ENCODE results near the gene SYCN. TPM values are rescaled to one million over a fixed set of nuclear protein-coding genes. Genes with fewer than 3 reads are reported as not detected.

SYCN gene
- total and polyA plus RNA-seq, 2 of the 8 experiments (the other 6 are each of a cell fraction or from before 2014, with no cell fraction given) = not detected

DNA sequence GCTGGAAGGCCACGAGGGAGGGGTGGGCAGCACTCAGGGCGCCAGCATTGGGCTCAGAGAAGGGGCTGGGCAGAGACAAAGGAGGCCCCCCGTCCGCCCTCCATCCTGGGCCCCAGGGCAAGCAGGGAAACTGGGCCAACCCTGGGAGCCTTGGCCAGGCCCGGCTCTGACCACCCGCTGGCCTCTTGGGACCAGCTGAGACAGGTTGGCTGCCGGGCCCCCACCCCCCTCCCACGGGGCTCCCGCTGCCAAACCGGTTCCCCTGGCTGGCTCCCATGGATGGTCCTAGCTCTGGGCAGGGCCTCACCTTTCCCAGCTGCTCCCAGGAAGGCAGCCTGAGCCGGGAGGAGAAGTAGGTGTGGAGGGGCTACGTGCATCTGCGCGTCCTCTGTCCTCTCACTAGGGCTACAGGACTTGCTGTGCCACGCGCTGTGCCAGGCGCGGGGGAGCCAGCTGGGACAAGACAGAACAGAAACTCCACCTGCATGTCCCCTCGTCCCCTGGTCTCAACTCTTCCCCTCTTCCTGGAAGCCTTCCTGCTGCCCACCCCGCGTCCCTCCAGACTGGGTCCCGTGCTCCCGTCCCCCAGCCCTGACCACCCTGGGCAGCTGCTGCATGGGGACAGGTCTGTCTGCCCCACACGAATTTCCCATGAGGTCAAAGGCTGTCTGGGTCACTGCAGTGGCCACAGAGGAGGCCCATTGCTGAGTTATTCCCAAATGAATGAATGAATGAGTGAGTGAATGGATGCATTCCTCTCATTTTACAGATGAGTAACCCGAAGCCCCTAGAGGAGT, 36.4 kb downstream of the SYCN start:
- Histone ChIP-seq H3K36me3 (ENCODE audit: control insufficient read depth in 2 of 4, insufficient read depth in 4 of 4, low read length in 3 of 4) (peaks cover 0 to 5% (median 1%) of the 10 kb centered on the region in 4 experiments; a peak in 3 of 8 replicates), H3K4me3 (ENCODE audit: extremely low read depth in 1 of 4, insufficient read depth in 2 of 4, low read depth in 3 of 4, low read length in 4 of 4) (no peak overlapping the region; a peak in 2 of 8 replicates), H2BK120ac (replicated peaks; ENCODE audit: low read depth, low read length) (peak overlapping the region; percentile 54), H3K27ac (ENCODE audit: low read depth, low read length) (0 out of 2 replicates have a peak overlapping the region, but pooled peaks have one; percentile 14), H4K20me1 (replicated peaks in 1 of 2; ENCODE audit: control insufficient read depth in 1 of 2, insufficient read depth in 2 of 2, low read length in 2 of 2) (peaks cover 12 to 31% of the 10 kb centered on the region in 2 experiments), H2BK12ac (ENCODE audit: low read depth, low read length) (peak overlapping the region; percentile 87; the same call in 1 of the 2 replicates), H2BK20ac (ENCODE audit: low read length) (no peak overlapping the region), H4K8ac (ENCODE audit: extremely low read depth, insufficient read depth, low read length) (peak overlapping the region; percentile 43; the same call in 1 of the 2 replicates), H3K18ac (ENCODE audit: extremely low read depth, low read length) (peak overlapping the region; percentile 64), H2AK5ac (ENCODE audit: low read depth, low read length) (no peak overlapping the region), H4K5ac (ENCODE audit: insufficient read length, low read depth, low read length) (no peak overlapping the region), H3K56ac (replicated peaks; ENCODE audit: insufficient read length, low read depth, low read length) (no peak overlapping the region), H3K27me3 (replicated peaks in 1 of 4; ENCODE audit: control insufficient read depth in 3 of 4, extremely low read depth in 1 of 4, insufficient read depth in 3 of 4, low read length in 3 of 4) (no peaks in the 10 kb centered on the region), H3K4me2 (ENCODE audit: insufficient read depth in 1 of 2, low read depth in 2 of 2, low read length in 2 of 2) (peak overlapping the region in 1 of 2 experiments; percentile 53; a peak in 2 of 4 replicates), H2AFZ (ENCODE audit: low read length) (no peak overlapping the region), H3K4ac (replicated peaks; ENCODE audit: insufficient read length, low read depth, low read length) (peak overlapping the region; percentile 59), H3K79me2 (ENCODE audit: control insufficient read depth in 1 of 2, insufficient read depth in 2 of 2, low read length in 2 of 2) (peaks cover 0 to 11% of the 10 kb centered on the region in 2 experiments; a peak in 1 of 4 replicates), H2BK15ac (ENCODE audit: low read length) (peak overlapping the region; percentile 97; the same call in 1 of the 2 replicates), H3K23ac (ENCODE audit: insufficient read length) (no peak overlapping the region), H3K14ac (ENCODE audit: insufficient read length) (no peak overlapping the region), H3K9me3 (ENCODE audit: insufficient read depth in 2 of 2, low read depth in 1 of 2, low read length in 1 of 2) (no peaks in the 10 kb centered on the region), H3K23me2 (ENCODE audit: low read depth, low read length) (no peaks in the 10 kb centered on the region), H4K91ac (replicated peaks; ENCODE audit: insufficient read length, low read length) (no peak overlapping the region), H3K9ac (replicated peaks in 1 of 4; ENCODE audit: extremely low read depth in 1 of 4, low read depth in 3 of 4, low read length in 3 of 4) (no peak overlapping the region), H3K79me1 (ENCODE audit: low read depth, low read length) (peaks cover 12% of the 10 kb centered on the region), H3K4me1 (replicated peaks in 1 of 4; ENCODE audit: control insufficient read depth in 3 of 4, insufficient read depth in 4 of 4, low read length in 3 of 4) (peaks cover 2 to 36% (median 16%) of the 10 kb centered on the region in 4 experiments), H2BK5ac (ENCODE audit: low read depth, low read length) (peak overlapping the region; percentile 71; the same call in 1 of the 2 replicates)
- DNase-seq (ENCODE audit: low read depth in 1 of 2, low spot score in 2 of 2) (no peak), FAIRE-seq (no peak)
- ChIA-PET POLR2A (ENCODE audit: partially characterized antibody) (interaction anchor here (0.6 to 1.6 kb wide), 5 partner anchors 14 to 158 kb away, joined by 3 to 6 read pairs (median 4); no protein-coding TSS in a partner anchor), CTCF (ENCODE audit: partially characterized antibody) (interaction anchor here (0.6 to 2.8 kb wide), 7 partner anchors 12 to 759 kb away, joined by 3 to 7 read pairs (median 6); no protein-coding TSS in a partner anchor)
- 0 out of 2 replicates have a peak, but pooled peaks have one; percentile 43 for TF ChIP-seq SP1 (IDR thresholded peaks at IDR 0.05; ENCODE audit: low read depth, low read length)
- no peak for TF ChIP-seq NRF1 (IDR thresholded peaks at IDR 0.05; ENCODE audit: low read depth, low read length)
- TF ChIP-seq ASH2L (IDR thresholded peaks at IDR 0.05; ENCODE audit: low read length) = peak; percentile 52
- 80% methylated on average over 17 of the region's 25 CpGs; no CpG with 5 or more reads in 1 of the 2 experiments for WGBS, 2 experiments (ENCODE audit: extremely low coverage in 1 of 2, insufficient coverage in 1 of 2, insufficient read length in 1 of 2, insufficient replicate concordance in 2 of 2, low coverage in 1 of 2, low lambda C conversion rate in 2 of 2, missing lambda C conversion rate in 1 of 2)

All from H1 (cell line).